CD14-positive monocyte (primary cell): ENCODE results near the gene CARMIL1. TPM values are rescaled to one million over a fixed set of nuclear protein-coding genes. Genes with fewer than 3 reads are reported as not detected.

ENCODE experiments used
- DNase-seq, 3 donors: peaks; one replicate each; pipeline ENCODE4 v3.0.0-alpha.2; 2011 to 2022
- H2AFZ ChIP-seq: 2 replicates; pipeline ENCODE4 v1.6.0; 2012; ENCODE audit warnings: mild to moderate bottlenecking, low read depth, low read length, inconsistent platforms; ENCODE audit not compliant: insufficient read depth, poor library complexity, severe bottlenecking
- H3K27ac ChIP-seq, 2 donors: 1 replicate in 1 of 2; 2 replicates in 1 of 2; pipeline ENCODE4 v1.5.1; 2012 to 2013; ENCODE audit warnings: low read length in 2 of 2, control low read depth in 1 of 2, inconsistent platforms in 1 of 2, low read depth in 1 of 2, mild to moderate bottlenecking in 1 of 2
- H3K27me3 ChIP-seq, 2 donors: one replicate each; pipeline versions ENCODE4 v1.6.0 to v1.6.1; 2011 to 2013; ENCODE audit warnings: low read length in 2 of 2; ENCODE audit not compliant: control insufficient read depth in 2 of 2, insufficient read depth in 2 of 2
- H3K36me3 ChIP-seq, 2 donors: replicated peaks in 1 of 2; 1 replicate in 1 of 2; 2 replicates in 1 of 2; pipeline versions ENCODE4 v1.5.1 to v1.6.1; 2012 to 2013; ENCODE audit warnings: low read length in 2 of 2, control low read depth in 1 of 2, inconsistent platforms in 1 of 2, mild to moderate bottlenecking in 1 of 2; ENCODE audit not compliant: insufficient read depth in 2 of 2, control insufficient read depth in 1 of 2
- H3K4me1 ChIP-seq, 2 donors: 1 replicate in 1 of 2; 2 replicates in 1 of 2; pipeline versions ENCODE4 v1.5.1 to v1.6.1; 2012 to 2013; ENCODE audit warnings: low read length in 2 of 2, control low read depth in 1 of 2, inconsistent platforms in 1 of 2, mild to moderate bottlenecking in 1 of 2, moderate library complexity in 1 of 2; ENCODE audit not compliant: insufficient read depth in 2 of 2, control insufficient read depth in 1 of 2
- H3K4me2 ChIP-seq: replicated peaks from 2 replicates; pipeline ENCODE3; 2012; ENCODE audit warnings: low read length, moderate library complexity, mild to moderate bottlenecking; ENCODE audit not compliant: poor library complexity, severe bottlenecking; ENCODE audit errors: extremely low read depth
- H3K4me3 ChIP-seq, 3 experiments: fragments of 200-600 bp in 1 of 3; sonication (generic) in 1 of 3; replicated peaks in 1 of 3; 1 replicate in 2 of 3; 2 replicates in 1 of 3; pipeline ENCODE4 v1.5.1; 2011 to 2013; ENCODE audit warnings: low read length in 3 of 3, mild to moderate bottlenecking in 3 of 3, control low read depth in 2 of 3, low read depth in 2 of 3, inconsistent platforms in 1 of 3, moderate library complexity in 1 of 3
- H3K79me2 ChIP-seq: 2 replicates; pipeline ENCODE4 v1.6.0; 2012; ENCODE audit warnings: mild to moderate bottlenecking, control low read depth, inconsistent platforms, low read length, moderate library complexity; ENCODE audit not compliant: insufficient read depth
- H3K9ac ChIP-seq: 2 replicates; pipeline ENCODE4 v1.6.0; 2017; ENCODE audit warnings: low read length, mild to moderate bottlenecking; ENCODE audit not compliant: insufficient read depth, poor library complexity, severe bottlenecking
- H3K9me3 ChIP-seq, 2 donors: replicated peaks in 1 of 2; 1 replicate in 1 of 2; 2 replicates in 1 of 2; pipeline versions ENCODE4 v1.5.1 to v1.6.1; 2012 to 2013; ENCODE audit warnings: low read length in 2 of 2, control low read depth in 1 of 2; ENCODE audit not compliant: control insufficient read depth in 1 of 2, insufficient read depth in 1 of 2
- H4K20me1 ChIP-seq: 2 replicates; pipeline ENCODE4 v1.6.0; 2012; ENCODE audit warnings: mild to moderate bottlenecking, low read length, control low read depth, moderate library complexity; ENCODE audit not compliant: insufficient read depth
- H3K27ac Mint-ChIP-seq, 7 donors: one replicate each; pipeline ENCODE4 v1.8.0; 2020; ENCODE audit warnings: mild to moderate bottlenecking in 7 of 7, mixed read lengths in 7 of 7, moderate library complexity in 6 of 7, inconsistent platforms in 2 of 7
- H3K27me3 Mint-ChIP-seq, 3 donors: one replicate each; pipeline ENCODE4 v1.8.0; 2021 to 2022; ENCODE audit warnings: low read depth in 3 of 3, mild to moderate bottlenecking in 3 of 3, mixed read lengths in 3 of 3, moderate library complexity in 3 of 3, inconsistent platforms in 1 of 3
- H3K36me3 Mint-ChIP-seq, 2 donors: one replicate each; pipeline ENCODE4 v1.8.0; 2020; ENCODE audit warnings: mixed read lengths in 2 of 2, inconsistent platforms in 1 of 2, mild to moderate bottlenecking in 1 of 2
- H3K4me1 Mint-ChIP-seq: one replicate; pipeline ENCODE4 v1.8.0; 2020; ENCODE audit warnings: mild to moderate bottlenecking, mixed read lengths
- H3K4me3 Mint-ChIP-seq, 2 donors: one replicate each; pipeline ENCODE4 v1.8.0; 2020; ENCODE audit warnings: mild to moderate bottlenecking in 2 of 2, mixed read lengths in 2 of 2, moderate library complexity in 1 of 2
- H3K9me3 Mint-ChIP-seq, 7 donors: one replicate each; pipeline ENCODE4 v1.8.0; 2020 to 2022; ENCODE audit warnings: mixed read lengths in 7 of 7, mild to moderate bottlenecking in 6 of 7, moderate library complexity in 6 of 7, inconsistent platforms in 2 of 7
- WGBS: methylation state at CpG from one replicate; pipeline ENCODE4 v1.1.5; 2013; ENCODE audit warnings: missing lambda C conversion rate; ENCODE audit not compliant: insufficient coverage; 5-methylcytosine and 5-hydroxymethylcytosine counted together
- intact Hi-C, 2 donors: fragments of 100-400 bp; cut with micrococcal nuclease; formaldehyde crosslinking; loops; one replicate each; pipeline versions ENCODE4 v1.15.0 to v1.15.1; 2023
- polyA plus RNA-seq, 3 donors: library from polyadenylated mRNA; depleted of rRNA in 1 of 3; unstranded in 2 of 3; stranded (reverse) in 1 of 3; fragments of 300-500 nt in 2 of 3; fragments of >200 nt in 1 of 3; fragmentation: Illumina TruSeq in 2 of 3; gene quantifications; 1 replicate in 2 of 3; 2 replicates in 1 of 3; pipeline ENCODE4 v1.2.3, GENCODE V29; 2012 to 2021
- TF ChIP-seq, protein P1 (sequence below): fragments of 200-600 bp; IDR thresholded peaks from one replicate; pipeline ENCODE4 v1.8.0; 2022; ENCODE audit warnings: antibody characterized with exemption, mild to moderate bottlenecking

The CARMIL1 gene
- polyA plus RNA-seq, 3 donors = 0.30 to 0.49 (median 0.41) TPM

- H3K27ac Mint-ChIP-seq = no peak overlapping the region
- intact Hi-C loops = no loop called here
- no peaks in the 10 kb centered on the region for H3K9me3 ChIP-seq
- H3K79me2 ChIP-seq = no peaks in the 10 kb centered on the region
- no peaks in the 10 kb centered on the region for H3K36me3 ChIP-seq
- H3K27me3 Mint-ChIP-seq = peaks cover 0 to 2% (median 0%) of the 10 kb centered on the region in 3 donors
- no peaks in the 10 kb centered on the region for H4K20me1 ChIP-seq
- no peaks in the 10 kb centered on the region for H3K4me1 ChIP-seq
- no peak overlapping the region for H3K4me2 ChIP-seq
- no peak overlapping the region for H2AFZ ChIP-seq
- 91% methylated on average over 4 of the region's 6 CpGs for WGBS
- no peaks in the 10 kb centered on the region for H3K27me3 ChIP-seq
- no peak overlapping the region for H3K9ac ChIP-seq
- TF ChIP-seq, protein P1, sequence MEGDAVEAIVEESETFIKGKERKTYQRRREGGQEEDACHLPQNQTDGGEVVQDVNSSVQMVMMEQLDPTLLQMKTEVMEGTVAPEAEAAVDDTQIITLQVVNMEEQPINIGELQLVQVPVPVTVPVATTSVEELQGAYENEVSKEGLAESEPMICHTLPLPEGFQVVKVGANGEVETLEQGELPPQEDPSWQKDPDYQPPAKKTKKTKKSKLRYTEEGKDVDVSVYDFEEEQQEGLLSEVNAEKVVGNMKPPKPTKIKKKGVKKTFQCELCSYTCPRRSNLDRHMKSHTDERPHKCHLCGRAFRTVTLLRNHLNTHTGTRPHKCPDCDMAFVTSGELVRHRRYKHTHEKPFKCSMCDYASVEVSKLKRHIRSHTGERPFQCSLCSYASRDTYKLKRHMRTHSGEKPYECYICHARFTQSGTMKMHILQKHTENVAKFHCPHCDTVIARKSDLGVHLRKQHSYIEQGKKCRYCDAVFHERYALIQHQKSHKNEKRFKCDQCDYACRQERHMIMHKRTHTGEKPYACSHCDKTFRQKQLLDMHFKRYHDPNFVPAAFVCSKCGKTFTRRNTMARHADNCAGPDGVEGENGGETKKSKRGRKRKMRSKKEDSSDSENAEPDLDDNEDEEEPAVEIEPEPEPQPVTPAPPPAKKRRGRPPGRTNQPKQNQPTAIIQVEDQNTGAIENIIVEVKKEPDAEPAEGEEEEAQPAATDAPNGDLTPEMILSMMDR = no peak
- H3K9me3 Mint-ChIP-seq = no peaks in the 10 kb centered on the region
- no peak overlapping the region for H3K27ac ChIP-seq
- no peak overlapping the region for H3K4me3 ChIP-seq
- H3K4me3 Mint-ChIP-seq = no peak overlapping the region
- no peaks in the 10 kb centered on the region for H3K36me3 Mint-ChIP-seq
- H3K4me1 Mint-ChIP-seq = no peaks in the 10 kb centered on the region
- DNase-seq = no peak
Measured at GRCh38 chr6:25506020-25506419, 226.8 kb downstream of the CARMIL1 start.

- WGBS = 72% methylated on average over 2 of the region's 3 CpGs
- Histone ChIP-seq H3K9me3 (no peaks in the 10 kb centered on the region), H3K4me1 (no peaks in the 10 kb centered on the region), H3K79me2 (no peaks in the 10 kb centered on the region), H3K4me2 (no peak overlapping the region), H3K4me3 (no peak overlapping the region), H2AFZ (no peak overlapping the region), H4K20me1 (no peaks in the 10 kb centered on the region), H3K27ac (no peak overlapping the region), H3K9ac (no peak overlapping the region), H3K27me3 (no peaks in the 10 kb centered on the region), H3K36me3 (no peaks in the 10 kb centered on the region)
- DNase-seq = no peak
- Mint-ChIP-seq H3K36me3 (no peaks in the 10 kb centered on the region), H3K4me1 (no peaks in the 10 kb centered on the region), H3K27me3 (no peaks in the 10 kb centered on the region), H3K9me3 (no peaks in the 10 kb centered on the region), H3K4me3 (no peak overlapping the region), H3K27ac (no peak overlapping the region)
- intact Hi-C loops = no loop called here
- TF ChIP-seq, protein P1 = no peak
Measured at GRCh38 chr6:25508051-25508450, 228.9 kb downstream of the CARMIL1 start.
